Spleen (tissue), 11 donors: ENCODE measurements around the gene SCNN1G. TPM values are rescaled to one million over a fixed set of nuclear protein-coding genes. Genes with fewer than 3 reads are reported as not detected.

Experiments used
- DNase-seq: peaks from one replicate; pipeline ENCODE4 v3.0.0-alpha.2; 2020
- H3K27ac ChIP-seq, 8 donors: fragments of 200-600 bp; sonication (generic) in 7 of 8; 1 replicate in 4 of 8; 2 replicates in 4 of 8; pipeline versions ENCODE4 v1.5.0 to v1.8.0; 2016 to 2021; ENCODE audit warnings: inconsistent platforms in 4 of 8, mild to moderate bottlenecking in 4 of 8, moderate library complexity in 1 of 8
- H3K27me3 ChIP-seq, 7 donors: fragments of 200-600 bp; sonication (generic) in 6 of 7; replicated peaks in 1 of 7; 1 replicate in 4 of 7; 2 replicates in 3 of 7; pipeline versions ENCODE4 v1.5.0 to v1.8.0; 2016 to 2021; ENCODE audit warnings: inconsistent platforms in 3 of 7, mild to moderate bottlenecking in 1 of 7
- H3K36me3 ChIP-seq, 6 donors: fragments of 200-600 bp; sonication (generic) in 5 of 6; 1 replicate in 4 of 6; 2 replicates in 2 of 6; pipeline versions ENCODE4 v1.5.0 to v1.8.0; 2016 to 2021; ENCODE audit warnings: inconsistent platforms in 2 of 6
- H3K4me1 ChIP-seq, 6 donors: fragments of 200-600 bp; sonication (generic) in 5 of 6; 1 replicate in 3 of 6; 2 replicates in 3 of 6; pipeline versions ENCODE4 v1.5.0 to v1.8.0; 2016 to 2021; ENCODE audit warnings: inconsistent platforms in 3 of 6
- H3K4me3 ChIP-seq, 8 donors: fragments of 200-600 bp; sonication (generic) in 7 of 8; 1 replicate in 4 of 8; 2 replicates in 4 of 8; pipeline versions ENCODE4 v1.5.0 to v1.8.0; 2016 to 2021; ENCODE audit warnings: inconsistent platforms in 4 of 8, mild to moderate bottlenecking in 4 of 8, moderate library complexity in 2 of 8
- H3K9me3 ChIP-seq, 8 donors: fragments of 200-600 bp; sonication (generic) in 7 of 8; 1 replicate in 4 of 8; 2 replicates in 4 of 8; pipeline versions ENCODE4 v1.5.0 to v1.8.0; 2016 to 2021; ENCODE audit warnings: inconsistent platforms in 4 of 8
- POLR2A ChIP-seq, 3 donors: fragments of 450-650 bp; IDR thresholded peaks; one replicate each; pipeline ENCODE4 v1.5.1; 2017; ENCODE audit warnings: antibody characterized with exemption in 3 of 3, mild to moderate bottlenecking in 1 of 3
- POLR2AphosphoS5 ChIP-seq, 3 donors: sonication (generic); formaldehyde crosslinking; IDR thresholded peaks; one replicate each; pipeline ENCODE4 v1.5.1; 2017; ENCODE audit warnings: antibody characterized with exemption in 3 of 3
- WGBS, 5 donors: extraction: QIAGEN DNeasy Blood & Tissue Kit in 3 of 5; methylation state at CpG; one replicate each; pipeline versions ENCODE4 v1.1.5 to v1.1.7; 2013 to 2018; 5-methylcytosine and 5-hydroxymethylcytosine counted together
- intact Hi-C: fragments of 100-400 bp; cut with DNase I; formaldehyde crosslinking; loops from one replicate; pipeline ENCODE4 v1.15.0; 2023; ENCODE audit warnings: low total_unique reads
- polyA plus RNA-seq, 3 donors: library from polyadenylated mRNA; stranded (reverse); fragments of 200-250 nt; gene quantifications; one replicate each; pipeline ENCODE4 v1.2.1, GENCODE V29; 2013
- total RNA-seq, 7 donors: library from RNA; depleted of rRNA in 3 of 7; stranded (reverse); fragments of >200 nt in 3 of 7; fragmentation: NEBNext Ultra II Directional in 4 of 7; extraction: Animal tissue kit (Norgen Biotek cat#: 25700) in 4 of 7; gene quantifications; one replicate each; pipeline versions ENCODE4 v1.1.0 to v1.2.1, GENCODE V29; 2016 to 2021
- TF ChIP-seq, protein P1 (sequence below), 11 experiments: fragments of 200-600 bp in 7 of 11; fragments of 450-650 bp in 4 of 11; sonication (generic) in 4 of 11; IDR thresholded peaks in 8 of 11; conservative IDR thresholded peaks in 3 of 11; 1 replicate in 7 of 11; 2 replicates in 4 of 11; pipeline versions ENCODE4 v1.4.0 to v1.8.0; 2016 to 2021; ENCODE audit warnings: antibody characterized with exemption in 11 of 11, inconsistent platforms in 4 of 11, mild to moderate bottlenecking in 1 of 11
- donor health status: healthy with polysubstance abuse.
- donor health status: DM: no; HTN: no; CAD: no; lungs with moderate emphysema.
- donor health status: DM: no; HTN: no; CAD: no.
- donor health status: Bipolar disorder and iron deficiency.
- donor health status: healthy.
- donor health status: DM: no; HTN: no; CAD: no.
- donor health status: DM: yes; HTN: yes; CAD: no.

The SCNN1G gene
- total and polyA plus RNA-seq, 10 donors: 0.03 TPM; not detected in 8

DNA sequence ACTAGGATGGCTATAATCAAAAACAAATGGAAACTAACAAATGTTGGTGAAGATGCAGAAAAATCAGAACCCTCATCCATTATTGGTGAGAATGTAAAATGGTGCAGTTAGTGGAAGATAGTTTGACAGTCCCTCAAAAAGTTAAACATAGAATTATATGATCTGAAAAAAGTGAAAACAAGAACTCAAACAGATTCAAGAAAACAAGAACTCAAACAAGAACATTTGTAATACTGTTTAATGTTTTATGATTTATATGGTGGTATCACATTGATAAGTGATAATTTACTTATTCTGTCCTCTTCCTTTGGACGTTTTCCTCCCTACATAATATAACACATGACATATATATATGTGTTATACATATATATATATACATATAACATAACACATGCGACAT is 45.3 kb upstream of the SCNN1G start:
- peaks cover 0 to 40% (median 23%) of the 10 kb centered on the region in 8 donors for H3K9me3 ChIP-seq
- TF ChIP-seq, protein P1, sequence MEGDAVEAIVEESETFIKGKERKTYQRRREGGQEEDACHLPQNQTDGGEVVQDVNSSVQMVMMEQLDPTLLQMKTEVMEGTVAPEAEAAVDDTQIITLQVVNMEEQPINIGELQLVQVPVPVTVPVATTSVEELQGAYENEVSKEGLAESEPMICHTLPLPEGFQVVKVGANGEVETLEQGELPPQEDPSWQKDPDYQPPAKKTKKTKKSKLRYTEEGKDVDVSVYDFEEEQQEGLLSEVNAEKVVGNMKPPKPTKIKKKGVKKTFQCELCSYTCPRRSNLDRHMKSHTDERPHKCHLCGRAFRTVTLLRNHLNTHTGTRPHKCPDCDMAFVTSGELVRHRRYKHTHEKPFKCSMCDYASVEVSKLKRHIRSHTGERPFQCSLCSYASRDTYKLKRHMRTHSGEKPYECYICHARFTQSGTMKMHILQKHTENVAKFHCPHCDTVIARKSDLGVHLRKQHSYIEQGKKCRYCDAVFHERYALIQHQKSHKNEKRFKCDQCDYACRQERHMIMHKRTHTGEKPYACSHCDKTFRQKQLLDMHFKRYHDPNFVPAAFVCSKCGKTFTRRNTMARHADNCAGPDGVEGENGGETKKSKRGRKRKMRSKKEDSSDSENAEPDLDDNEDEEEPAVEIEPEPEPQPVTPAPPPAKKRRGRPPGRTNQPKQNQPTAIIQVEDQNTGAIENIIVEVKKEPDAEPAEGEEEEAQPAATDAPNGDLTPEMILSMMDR (IDR thresholded peaks at IDR 0.05 in 8 of 11, conservative IDR thresholded peaks at IDR 0.05 in 3 of 11): no peak
- TF ChIP-seq POLR2A (IDR thresholded peaks at IDR 0.05): no peak
- H3K36me3 ChIP-seq: no peaks in the 10 kb centered on the region
- DNase-seq: no peak
- peaks cover 0 to 8% (median 0%) of the 10 kb centered on the region in 6 donors for H3K4me1 ChIP-seq
- 88 to 94% (median 89%) methylated on average over 2 of the region's 2 CpGs for WGBS, 5 donors
- no peaks in the 10 kb centered on the region for H3K27me3 ChIP-seq
- H3K4me3 ChIP-seq: no peak overlapping the region
- no peak overlapping the region for H3K27ac ChIP-seq
- intact Hi-C loops: no loop called here

DNA sequence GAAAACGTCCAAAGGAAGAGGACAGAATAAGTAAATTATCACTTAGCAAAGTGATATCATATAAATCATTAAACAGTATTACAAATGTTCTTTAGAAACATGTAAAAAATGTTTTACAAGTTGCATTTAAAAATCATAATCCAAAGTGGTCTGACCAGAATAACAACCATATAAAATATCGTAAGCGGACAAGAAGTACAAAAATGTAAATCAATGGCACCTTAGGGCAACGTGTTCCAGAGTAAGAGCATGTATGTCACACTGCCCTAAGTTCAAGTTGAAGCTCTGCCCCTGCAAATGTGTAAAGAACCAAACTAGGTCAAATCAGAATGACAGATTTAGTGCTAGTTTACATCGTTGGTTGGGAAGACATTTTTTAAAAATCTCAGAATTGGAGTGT is 44.7 kb upstream of the SCNN1G start:
- peaks cover 0 to 8% (median 0%) of the 10 kb centered on the region in 6 donors for H3K4me1 ChIP-seq
- intact Hi-C loops: no loop called here
- no peak overlapping the region for H3K4me3 ChIP-seq
- no peak overlapping the region for H3K27ac ChIP-seq
- 82 to 94% (median 88%) methylated on average over 5 of the region's 5 CpGs for WGBS, 5 donors
- H3K27me3 ChIP-seq: no peaks in the 10 kb centered on the region
- DNase-seq: no peak
- H3K9me3 ChIP-seq: peaks cover 0 to 40% (median 23%) of the 10 kb centered on the region in 8 donors
- no peaks in the 10 kb centered on the region for H3K36me3 ChIP-seq
- TF ChIP-seq POLR2AphosphoS5 (IDR thresholded peaks at IDR 0.05) (no peak), POLR2A (IDR thresholded peaks at IDR 0.05) (no peak)
- TF ChIP-seq, protein P1 (IDR thresholded peaks at IDR 0.05 in 8 of 11, conservative IDR thresholded peaks at IDR 0.05 in 3 of 11): no peak

DNA sequence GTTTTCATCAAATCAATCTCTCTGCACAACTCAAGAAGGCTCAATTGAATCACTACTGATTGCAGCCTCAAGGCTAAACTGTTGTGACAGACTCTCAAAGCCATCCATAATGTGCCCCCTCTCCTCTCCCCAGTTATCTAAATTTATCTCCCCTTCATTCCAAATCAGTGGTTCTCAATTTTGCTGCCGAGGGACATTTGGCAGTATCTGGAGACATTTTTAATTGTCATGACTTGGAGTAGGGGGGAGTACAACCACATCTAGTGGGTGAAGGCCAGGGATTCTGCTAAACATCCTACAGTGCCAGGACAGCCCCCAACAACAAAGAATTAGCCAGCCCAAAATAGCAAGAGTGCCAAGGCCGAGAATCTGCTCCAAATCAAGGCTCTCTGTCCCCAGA is 42.4 kb upstream of the SCNN1G start:
- WGBS, 5 donors: 70 to 78% (median 74%) methylated on average over 2 of the region's 2 CpGs
- no peak for DNase-seq
- intact Hi-C loops: no loop called here
- H3K4me1 ChIP-seq: peaks cover 0 to 3% (median 0%) of the 10 kb centered on the region in 6 donors
- no peaks in the 10 kb centered on the region for H3K27me3 ChIP-seq
- no peaks in the 10 kb centered on the region for H3K36me3 ChIP-seq
- no peak overlapping the region for H3K27ac ChIP-seq
- peaks cover 0 to 37% (median 23%) of the 10 kb centered on the region in 8 donors for H3K9me3 ChIP-seq
- TF ChIP-seq POLR2A (IDR thresholded peaks at IDR 0.05): no peak
- TF ChIP-seq, protein P1 (IDR thresholded peaks at IDR 0.05 in 8 of 11, conservative IDR thresholded peaks at IDR 0.05 in 3 of 11): no peak
- TF ChIP-seq POLR2AphosphoS5 (IDR thresholded peaks at IDR 0.05): no peak
- no peak overlapping the region for H3K4me3 ChIP-seq

DNA sequence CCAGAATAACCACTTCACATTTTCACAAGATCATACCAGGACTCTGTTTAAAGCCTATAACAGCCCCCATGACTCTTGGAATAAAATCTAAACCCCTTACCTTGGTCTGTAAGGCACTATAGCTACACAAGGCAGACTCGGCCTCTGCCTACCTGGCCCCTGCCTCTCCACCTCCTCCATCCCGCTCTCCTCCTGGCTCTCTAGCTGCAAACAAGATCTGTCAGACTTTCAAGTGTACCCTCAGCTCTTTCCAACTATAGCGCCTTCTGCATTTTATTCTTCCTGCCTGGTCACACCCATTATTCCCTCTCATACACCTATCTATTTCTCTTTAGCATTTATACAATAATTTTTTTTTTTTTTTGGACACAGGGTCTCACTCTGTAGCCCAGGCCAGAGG is 41.5 kb upstream of the SCNN1G start:
- H3K36me3 ChIP-seq: no peaks in the 10 kb centered on the region
- peaks cover 0 to 28% (median 21%) of the 10 kb centered on the region in 8 donors for H3K9me3 ChIP-seq
- WGBS, 5 donors: 86 to 98% (median 96%) methylated on average over 3 of the region's 3 CpGs
- TF ChIP-seq POLR2A (IDR thresholded peaks at IDR 0.05): no peak
- no peak for TF ChIP-seq POLR2AphosphoS5 (IDR thresholded peaks at IDR 0.05)
- TF ChIP-seq, protein P1 (IDR thresholded peaks at IDR 0.05 in 8 of 11, conservative IDR thresholded peaks at IDR 0.05 in 3 of 11): no peak
- no peak for DNase-seq
- no peak overlapping the region for H3K27ac ChIP-seq
- H3K4me1 ChIP-seq: peaks cover 0 to 8% (median 0%) of the 10 kb centered on the region in 6 donors
- intact Hi-C loops: no loop called here
- no peak overlapping the region for H3K4me3 ChIP-seq
- no peaks in the 10 kb centered on the region for H3K27me3 ChIP-seq
